SK-N-SH (cell line): ENCODE results near the gene HSBP1. TPM values are rescaled to one million over a fixed set of nuclear protein-coding genes. Genes with fewer than 3 reads are reported as not detected.

Experiments used
- CTCF ChIA-PET: fragments of 300-600, 350-600 bp; formaldehyde crosslinking; extraction: SDS; loops from one replicate; lab custom pipeline; 2021; lab: Yijun Ruan, JAX
- POLR2A ChIA-PET: fragments of 350-600 bp; sonication (Branson Sonifier 250); formaldehyde crosslinking; extraction: SDS; loops from one replicate; lab custom pipeline; 2020; ENCODE audit warnings: antibody characterized with exemption, inconsistent platforms; lab: Yijun Ruan, JAX
- DNase-seq: peaks from one replicate; pipeline ENCODE4 v3.0.0; 2012
- H2AFZ ChIP-seq: fragments of 200-600 bp; sonication (generic); 2 replicates; pipeline ENCODE4 v1.8.1; 2016; ENCODE audit warnings: antibody characterized with exemption, mild to moderate bottlenecking, low read depth
- H3F3A ChIP-seq: fragments of 200-600 bp; sonication (generic); replicated peaks from 2 replicates; pipeline ENCODE3; 2016; ENCODE audit warnings: antibody characterized with exemption, mild to moderate bottlenecking; ENCODE audit not compliant: insufficient read depth
- H3K27ac ChIP-seq, 2 experiments: fragments of 200-500 bp in 1 of 2; fragments of 200-600 bp in 1 of 2; sonication (Bioruptor generic) in 1 of 2; sonication (generic), shearing (Covaris generic) in 1 of 2; 2 replicates each; pipeline versions ENCODE4 v1.5.1 to v1.6.1; 2014 to 2016; ENCODE audit warnings: low read depth in 2 of 2, inconsistent platforms in 1 of 2, low read length in 1 of 2, mild to moderate bottlenecking in 1 of 2, mixed read lengths in 1 of 2
- H3K27me3 ChIP-seq: fragments of 200-600 bp; sonication (generic), shearing (Covaris generic); 2 replicates; pipeline ENCODE4 v1.6.1; 2016; ENCODE audit warnings: mixed run types; ENCODE audit not compliant: insufficient read depth
- H3K36me3 ChIP-seq, 2 experiments: fragments of 200-500 bp in 1 of 2; fragments of 200-600 bp in 1 of 2; sonication (Bioruptor generic) in 1 of 2; sonication (generic) in 1 of 2; replicated peaks in 1 of 2; 2 replicates each; pipeline versions ENCODE3 to v1.5.1; 2014 to 2016; ENCODE audit warnings: low read length in 1 of 2, mild to moderate bottlenecking in 1 of 2; ENCODE audit not compliant: insufficient read depth in 2 of 2, control insufficient read depth in 1 of 2
- H3K4me1 ChIP-seq, 2 experiments: fragments of 200-500 bp in 1 of 2; fragments of 200-600 bp in 1 of 2; sonication (Bioruptor generic) in 1 of 2; sonication (generic), shearing (Covaris generic) in 1 of 2; 2 replicates each; pipeline versions ENCODE4 v1.5.1 to v1.6.1; 2014 to 2016; ENCODE audit warnings: low read depth in 1 of 2, low read length in 1 of 2, mixed run types in 1 of 2; ENCODE audit not compliant: insufficient read depth in 2 of 2, control insufficient read depth in 1 of 2
- H3K4me2 ChIP-seq: fragments of 200-600 bp; sonication (generic), shearing (Covaris generic); 2 replicates; pipeline ENCODE4 v1.6.1; 2017; ENCODE audit warnings: mixed run types
- H3K4me3 ChIP-seq, 2 experiments: fragments of 200-500 bp in 1 of 2; fragments of 200-600 bp in 1 of 2; sonication (Bioruptor generic) in 1 of 2; sonication (generic), shearing (Covaris generic) in 1 of 2; 2 replicates each; pipeline versions ENCODE4 v1.5.1 to v1.8.1; 2014 to 2016; ENCODE audit warnings: low read depth in 2 of 2, inconsistent platforms in 1 of 2, low read length in 1 of 2, mild to moderate bottlenecking in 1 of 2, mixed read lengths in 1 of 2, moderate library complexity in 1 of 2
- H3K79me2 ChIP-seq: fragments of 200-600 bp; sonication (generic); 2 replicates; pipeline ENCODE4 v1.8.1; 2017; ENCODE audit warnings: mild to moderate bottlenecking; ENCODE audit not compliant: insufficient read depth
- H3K9ac ChIP-seq: fragments of 200-600 bp; sonication (generic); 2 replicates; pipeline ENCODE4 v1.6.1; 2017; ENCODE audit warnings: mixed run types
- H3K9me2 ChIP-seq: fragments of 200-600 bp; sonication (generic); 2 replicates; pipeline ENCODE4 v1.6.1; 2017; ENCODE audit warnings: mixed run types
- H3K9me3 ChIP-seq: fragments of 200-600 bp; sonication (generic); 2 replicates; pipeline ENCODE4 v1.6.1; 2017; ENCODE audit warnings: mixed run types, mild to moderate bottlenecking, moderate library complexity
- H4K20me1 ChIP-seq: fragments of 200-600 bp; sonication (generic); 2 replicates; pipeline ENCODE4 v1.6.1; 2017; ENCODE audit warnings: mild to moderate bottlenecking, mixed run types; ENCODE audit not compliant: insufficient read depth
- EP300 ChIP-seq, 2 experiments: IDR thresholded peaks; 2 replicates each; pipeline versions ENCODE4 v1.4.0 to v1.6.1; 2012; ENCODE audit warnings: borderline replicate concordance in 1 of 2, low read depth in 1 of 2, low read length in 1 of 2
- FOXJ3 ChIP-seq: sonication (generic); formaldehyde crosslinking; IDR thresholded peaks from 2 replicates; pipeline ENCODE4 v1.5.1; 2020; ENCODE audit warnings: mild to moderate bottlenecking, missing genetic modification reagents
- GATA2 ChIP-seq: sonication (generic); formaldehyde crosslinking; IDR thresholded peaks from 2 replicates; pipeline ENCODE4 v1.5.0; 2020; ENCODE audit warnings: mild to moderate bottlenecking, missing genetic modification reagents
- MEF2A ChIP-seq: IDR thresholded peaks from 2 replicates; pipeline ENCODE4 v1.4.0; 2012; ENCODE audit warnings: low read depth, borderline replicate concordance
- MXI1 ChIP-seq: IDR thresholded peaks from 2 replicates; pipeline ENCODE4 v1.6.1; 2012; ENCODE audit warnings: mild to moderate bottlenecking, low read depth, low read length, improper control_type of control experiment
- POLR2AphosphoS5 ChIP-seq: IDR thresholded peaks from 2 replicates; pipeline ENCODE4 v1.6.1; 2012; ENCODE audit warnings: low read depth, low read length
- RAD21 ChIP-seq: IDR thresholded peaks from 2 replicates; pipeline ENCODE4 v1.6.1; 2012; ENCODE audit warnings: mild to moderate bottlenecking, low read length
- RXRA ChIP-seq: IDR thresholded peaks from 2 replicates; pipeline ENCODE4 v1.4.0; 2012; ENCODE audit warnings: low read depth, mild to moderate bottlenecking, borderline replicate concordance
- TCF12 ChIP-seq: IDR thresholded peaks from 2 replicates; pipeline ENCODE4 v1.4.0; 2012
- WGBS: methylation state at CpG from one replicate; pipeline ENCODE4 v1.1.6; 2017; ENCODE audit warnings: low lambda C conversion rate; 5-methylcytosine and 5-hydroxymethylcytosine counted together
- polyA plus RNA-seq, 3 experiments: library from polyadenylated mRNA; depleted of rRNA; stranded (reverse); fragments of >200 nt; gene quantifications; 2 replicates each; pipeline ENCODE4 v1.2.3, GENCODE V29; 2012
- TF ChIP-seq, protein P1 (sequence below): fragments of 150-350 bp; IDR thresholded peaks from 2 replicates; pipeline ENCODE4 v1.6.1; 2016; ENCODE audit warnings: mild to moderate bottlenecking, low read depth, low read length
- TF ChIP-seq, protein P2 (sequence below): IDR thresholded peaks from 2 replicates; pipeline ENCODE4 v1.4.0; 2012; ENCODE audit warnings: low read depth, borderline replicate concordance
- TF ChIP-seq, protein P3 (sequence below): fragments of 200-600 bp; sonication (generic); IDR thresholded peaks from 2 replicates; pipeline ENCODE4 v1.6.1; 2017; ENCODE audit warnings: antibody characterized with exemption, mild to moderate bottlenecking, moderate library complexity
- TF ChIP-seq, protein P4 (sequence below): IDR thresholded peaks from 2 replicates; pipeline ENCODE4 v1.4.0; 2012; ENCODE audit warnings: low read depth, borderline replicate concordance
- TF ChIP-seq, protein P5 (sequence below): IDR thresholded peaks from 2 replicates; pipeline ENCODE4; 2012

Gene HSBP1
- polyA plus RNA-seq, 1 of the 3 experiments (the other 2 are of a cell fraction): 177 TPM

DNA sequence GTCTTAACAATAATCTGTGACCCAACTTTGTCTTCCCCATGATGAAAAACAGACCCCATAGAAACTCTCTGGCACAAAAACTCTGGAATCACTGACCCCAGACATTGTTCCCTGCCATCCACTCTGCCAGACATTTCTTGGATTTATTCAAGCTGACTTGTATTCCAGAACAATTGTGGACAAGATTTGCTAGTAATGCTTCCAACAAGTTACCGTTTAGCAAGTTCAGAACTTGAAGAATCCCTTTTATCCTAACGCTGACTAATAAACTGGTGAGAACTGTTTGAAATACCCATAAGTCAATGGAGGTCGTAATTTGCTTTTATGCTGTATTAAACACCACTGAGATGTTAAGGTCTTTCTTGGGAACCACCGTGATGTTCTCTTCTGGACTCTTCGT lies 10.5 kb downstream of the HSBP1 start:
- DNase-seq: no peak
- Histone ChIP-seq H3K9me3 (no peaks in the 10 kb centered on the region), H3K79me2 (no peaks in the 10 kb centered on the region), H3K9ac (no peak overlapping the region), H2AFZ (no peak overlapping the region), H3K36me3 (peaks cover 0 to under 1% of the 10 kb centered on the region in 2 experiments), H3K4me2 (no peak overlapping the region), H3K4me3 (no peak overlapping the region), H4K20me1 (no peaks in the 10 kb centered on the region; the same call in 1 of the 2 replicates), H3K27me3 (no peaks in the 10 kb centered on the region; the same call in 1 of the 2 replicates), H3K27ac (no peak overlapping the region), H3F3A (peaks cover 6% of the 10 kb centered on the region), H3K4me1 (peaks cover 0 to 7% of the 10 kb centered on the region in 2 experiments; a peak in 2 of 4 replicates), H3K9me2 (no peaks in the 10 kb centered on the region)
- TF ChIP-seq MEF2A (no peak), POLR2AphosphoS5 (no peak), GATA2 (CRISPR knock-in tag) (no peak), RXRA (no peak), TCF12 (no peak), FOXJ3 (no peak), MXI1 (no peak), EP300 (IDR thresholded peaks at IDR 0.05; ENCODE audit: borderline replicate concordance in 1 of 2, low read depth in 1 of 2, low read length in 1 of 2) (no peak), RAD21 (no peak)
- TF ChIP-seq, protein P1, sequence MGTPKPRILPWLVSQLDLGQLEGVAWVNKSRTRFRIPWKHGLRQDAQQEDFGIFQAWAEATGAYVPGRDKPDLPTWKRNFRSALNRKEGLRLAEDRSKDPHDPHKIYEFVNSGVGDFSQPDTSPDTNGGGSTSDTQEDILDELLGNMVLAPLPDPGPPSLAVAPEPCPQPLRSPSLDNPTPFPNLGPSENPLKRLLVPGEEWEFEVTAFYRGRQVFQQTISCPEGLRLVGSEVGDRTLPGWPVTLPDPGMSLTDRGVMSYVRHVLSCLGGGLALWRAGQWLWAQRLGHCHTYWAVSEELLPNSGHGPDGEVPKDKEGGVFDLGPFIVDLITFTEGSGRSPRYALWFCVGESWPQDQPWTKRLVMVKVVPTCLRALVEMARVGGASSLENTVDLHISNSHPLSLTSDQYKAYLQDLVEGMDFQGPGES: no peak
- TF ChIP-seq, protein P2, sequence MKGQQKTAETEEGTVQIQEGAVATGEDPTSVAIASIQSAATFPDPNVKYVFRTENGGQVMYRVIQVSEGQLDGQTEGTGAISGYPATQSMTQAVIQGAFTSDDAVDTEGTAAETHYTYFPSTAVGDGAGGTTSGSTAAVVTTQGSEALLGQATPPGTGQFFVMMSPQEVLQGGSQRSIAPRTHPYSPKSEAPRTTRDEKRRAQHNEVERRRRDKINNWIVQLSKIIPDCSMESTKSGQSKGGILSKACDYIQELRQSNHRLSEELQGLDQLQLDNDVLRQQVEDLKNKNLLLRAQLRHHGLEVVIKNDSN: no peak
- TF ChIP-seq, protein P3, sequence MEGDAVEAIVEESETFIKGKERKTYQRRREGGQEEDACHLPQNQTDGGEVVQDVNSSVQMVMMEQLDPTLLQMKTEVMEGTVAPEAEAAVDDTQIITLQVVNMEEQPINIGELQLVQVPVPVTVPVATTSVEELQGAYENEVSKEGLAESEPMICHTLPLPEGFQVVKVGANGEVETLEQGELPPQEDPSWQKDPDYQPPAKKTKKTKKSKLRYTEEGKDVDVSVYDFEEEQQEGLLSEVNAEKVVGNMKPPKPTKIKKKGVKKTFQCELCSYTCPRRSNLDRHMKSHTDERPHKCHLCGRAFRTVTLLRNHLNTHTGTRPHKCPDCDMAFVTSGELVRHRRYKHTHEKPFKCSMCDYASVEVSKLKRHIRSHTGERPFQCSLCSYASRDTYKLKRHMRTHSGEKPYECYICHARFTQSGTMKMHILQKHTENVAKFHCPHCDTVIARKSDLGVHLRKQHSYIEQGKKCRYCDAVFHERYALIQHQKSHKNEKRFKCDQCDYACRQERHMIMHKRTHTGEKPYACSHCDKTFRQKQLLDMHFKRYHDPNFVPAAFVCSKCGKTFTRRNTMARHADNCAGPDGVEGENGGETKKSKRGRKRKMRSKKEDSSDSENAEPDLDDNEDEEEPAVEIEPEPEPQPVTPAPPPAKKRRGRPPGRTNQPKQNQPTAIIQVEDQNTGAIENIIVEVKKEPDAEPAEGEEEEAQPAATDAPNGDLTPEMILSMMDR: no peak
- TF ChIP-seq, protein P4, sequence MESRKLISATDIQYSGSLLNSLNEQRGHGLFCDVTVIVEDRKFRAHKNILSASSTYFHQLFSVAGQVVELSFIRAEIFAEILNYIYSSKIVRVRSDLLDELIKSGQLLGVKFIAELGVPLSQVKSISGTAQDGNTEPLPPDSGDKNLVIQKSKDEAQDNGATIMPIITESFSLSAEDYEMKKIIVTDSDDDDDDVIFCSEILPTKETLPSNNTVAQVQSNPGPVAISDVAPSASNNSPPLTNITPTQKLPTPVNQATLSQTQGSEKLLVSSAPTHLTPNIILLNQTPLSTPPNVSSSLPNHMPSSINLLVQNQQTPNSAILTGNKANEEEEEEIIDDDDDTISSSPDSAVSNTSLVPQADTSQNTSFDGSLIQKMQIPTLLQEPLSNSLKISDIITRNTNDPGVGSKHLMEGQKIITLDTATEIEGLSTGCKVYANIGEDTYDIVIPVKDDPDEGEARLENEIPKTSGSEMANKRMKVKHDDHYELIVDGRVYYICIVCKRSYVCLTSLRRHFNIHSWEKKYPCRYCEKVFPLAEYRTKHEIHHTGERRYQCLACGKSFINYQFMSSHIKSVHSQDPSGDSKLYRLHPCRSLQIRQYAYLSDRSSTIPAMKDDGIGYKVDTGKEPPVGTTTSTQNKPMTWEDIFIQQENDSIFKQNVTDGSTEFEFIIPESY: no peak
- TF ChIP-seq, protein P5, sequence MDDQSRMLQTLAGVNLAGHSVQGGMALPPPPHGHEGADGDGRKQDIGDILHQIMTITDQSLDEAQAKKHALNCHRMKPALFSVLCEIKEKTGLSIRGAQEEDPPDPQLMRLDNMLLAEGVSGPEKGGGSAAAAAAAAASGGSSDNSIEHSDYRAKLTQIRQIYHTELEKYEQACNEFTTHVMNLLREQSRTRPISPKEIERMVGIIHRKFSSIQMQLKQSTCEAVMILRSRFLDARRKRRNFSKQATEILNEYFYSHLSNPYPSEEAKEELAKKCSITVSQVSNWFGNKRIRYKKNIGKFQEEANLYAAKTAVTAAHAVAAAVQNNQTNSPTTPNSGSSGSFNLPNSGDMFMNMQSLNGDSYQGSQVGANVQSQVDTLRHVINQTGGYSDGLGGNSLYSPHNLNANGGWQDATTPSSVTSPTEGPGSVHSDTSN: no peak
- ChIA-PET CTCF (no interaction called here), POLR2A (no interaction called here)
- WGBS: 77% methylated on average over 5 of the region's 5 CpGs
